ENCODE results near the gene LMO2.
"Not testable (repeated sequence)": the region's sequence is repeated elsewhere in the genome, so short reads cannot be mapped to it uniquely, and the experiment has no call there.

The LMO2 gene

DNA sequence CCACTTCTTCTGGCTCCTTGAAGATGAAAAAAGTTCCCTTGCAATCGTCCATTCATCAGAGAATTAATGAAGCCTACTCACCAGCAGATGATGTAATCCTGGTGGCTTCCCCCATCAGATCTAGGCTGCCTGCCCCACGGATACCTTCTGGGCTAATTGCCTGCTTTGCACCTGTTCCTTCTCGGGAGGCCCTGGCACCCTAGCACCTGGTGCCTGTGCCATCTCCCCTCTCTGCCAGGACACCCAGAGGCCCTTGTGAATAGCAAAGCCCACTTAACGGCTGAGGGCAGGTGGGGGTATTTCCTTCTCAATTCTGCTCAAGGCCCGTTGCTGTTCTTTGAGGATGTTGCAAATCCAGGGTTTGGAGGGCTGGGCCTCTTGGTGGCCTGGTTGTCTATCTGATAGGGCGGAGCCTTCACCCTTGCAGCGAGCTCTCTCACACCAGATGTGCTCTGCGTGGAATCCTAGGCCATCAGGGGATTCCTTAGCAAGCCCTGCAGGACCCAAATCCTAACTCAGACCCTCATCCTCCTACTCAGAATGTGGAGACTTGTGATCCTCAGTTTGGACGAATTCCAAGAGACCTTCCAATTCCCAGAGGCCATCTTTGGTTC lies at the start of gene LMO2:
Gene LMO2 (minus strand): TSS at position 363 of the 614 bp plus-strand sequence. CDS start 22,360 bp downstream, outside the sequence.
- DNase-seq (ENCODE audit: insufficient read length, low spot score) = no peak
- FAIRE-seq = no peak

DNA sequence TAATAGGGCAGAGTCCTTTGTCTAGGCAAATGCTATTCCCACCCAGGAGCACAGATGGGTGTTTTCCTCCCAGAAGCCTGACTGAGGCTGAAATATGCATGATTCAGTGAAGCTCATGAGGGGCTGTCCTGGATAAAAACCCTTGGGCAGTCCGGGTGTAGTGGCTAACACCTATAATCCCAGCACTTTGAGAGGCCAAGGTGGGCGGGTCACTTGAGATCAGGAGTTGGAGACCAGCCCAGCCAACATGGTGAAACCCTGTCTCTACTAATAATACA lies 48.6 kb upstream of the LMO2 start:
- no peak for DNase-seq (ENCODE audit: insufficient read length, low spot score)
- FAIRE-seq = no peak

DNA sequence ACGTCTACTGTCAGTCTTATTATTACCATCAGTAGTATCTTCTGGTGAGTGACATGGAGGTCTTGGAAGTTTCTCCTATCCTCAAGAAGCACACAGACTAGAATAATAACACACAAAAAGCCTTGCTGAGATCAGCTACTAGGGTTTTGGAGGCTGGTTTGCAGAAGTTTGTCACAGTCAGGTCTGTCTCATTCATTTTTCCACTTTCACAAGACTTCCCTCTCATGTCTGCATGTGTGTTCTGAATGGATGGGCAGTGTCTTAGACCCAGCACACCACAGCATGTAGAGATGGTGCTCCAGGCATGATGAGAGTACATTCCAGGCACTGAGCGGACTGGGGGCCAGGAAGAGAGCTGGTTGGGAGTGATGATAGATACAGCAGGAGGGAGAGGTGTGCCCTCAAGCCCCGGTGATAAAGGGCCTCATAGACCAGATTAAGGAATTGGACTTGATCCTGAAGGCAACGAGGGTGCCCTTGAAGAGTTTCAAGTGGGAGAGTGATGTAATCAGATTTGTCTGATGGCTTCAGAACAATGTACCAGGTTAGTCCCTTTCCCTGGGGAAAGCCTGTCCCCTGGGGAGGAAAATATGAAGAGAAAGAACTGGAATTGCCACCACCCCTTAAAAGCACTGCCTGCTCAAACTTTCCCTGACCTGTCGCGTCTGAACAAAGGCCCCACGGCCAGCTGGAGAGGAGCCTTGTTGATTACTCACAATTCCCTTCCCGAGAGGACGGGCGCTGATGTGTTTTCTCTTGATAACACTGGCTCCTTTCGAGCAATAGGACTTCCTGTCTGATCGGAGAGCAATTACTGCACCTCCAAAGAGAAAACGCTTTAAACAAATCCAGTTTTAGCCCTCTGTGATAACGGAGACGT lies 45.1 kb upstream of the LMO2 start:
- DNase-seq (ENCODE audit: insufficient read length, low spot score) (no peak), FAIRE-seq (no peak)

DNA sequence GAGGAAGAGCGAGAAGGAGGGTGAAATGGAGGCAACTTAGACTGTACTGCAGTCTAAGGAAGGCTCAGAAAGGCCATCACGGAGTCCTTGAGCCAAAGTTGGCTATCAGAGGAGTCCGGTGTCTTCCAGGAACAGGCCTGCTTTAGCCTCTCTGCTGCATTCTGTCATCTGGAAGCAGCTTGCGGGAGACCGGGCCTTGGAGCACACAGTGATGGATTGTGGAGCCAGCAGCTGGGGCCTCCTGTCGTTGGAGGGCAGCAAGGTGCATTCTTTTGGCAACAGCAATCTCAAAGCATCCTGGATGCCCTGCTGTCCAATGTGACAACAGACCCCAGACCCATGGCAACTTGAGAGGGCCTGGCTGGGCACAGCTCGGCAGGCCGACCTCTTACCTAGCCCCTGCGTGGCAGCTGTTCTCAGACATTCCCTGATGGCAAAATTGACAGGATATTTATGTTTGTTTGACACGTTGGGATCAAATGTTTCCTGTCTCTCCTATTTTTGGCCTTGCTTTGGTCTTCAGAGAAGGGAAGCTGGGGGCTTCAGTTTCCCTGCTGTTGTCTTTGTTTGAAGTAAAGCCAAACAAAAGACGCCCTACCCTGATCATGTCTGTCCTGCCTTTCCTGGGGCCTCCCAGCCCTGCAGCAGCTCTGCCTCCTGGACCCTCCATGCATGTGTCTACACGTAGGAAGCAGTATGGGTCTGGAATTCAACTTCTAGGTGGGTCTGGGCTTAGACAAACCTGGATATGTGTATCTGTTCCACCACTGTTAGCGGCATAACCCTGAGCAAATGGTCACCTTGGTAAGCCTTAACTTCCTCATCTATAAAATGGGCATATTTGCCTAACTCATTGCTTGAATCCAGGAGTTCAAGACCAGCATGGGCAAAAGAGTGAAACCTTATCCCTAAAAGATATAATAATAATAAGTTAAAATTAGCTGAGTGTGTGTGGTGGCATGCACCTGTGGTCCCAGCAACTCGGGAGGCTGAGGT lies 43.9 kb upstream of the LMO2 start:
- DNase-seq (ENCODE audit: insufficient read length, low spot score) (no peak), FAIRE-seq (no peak)

DNA sequence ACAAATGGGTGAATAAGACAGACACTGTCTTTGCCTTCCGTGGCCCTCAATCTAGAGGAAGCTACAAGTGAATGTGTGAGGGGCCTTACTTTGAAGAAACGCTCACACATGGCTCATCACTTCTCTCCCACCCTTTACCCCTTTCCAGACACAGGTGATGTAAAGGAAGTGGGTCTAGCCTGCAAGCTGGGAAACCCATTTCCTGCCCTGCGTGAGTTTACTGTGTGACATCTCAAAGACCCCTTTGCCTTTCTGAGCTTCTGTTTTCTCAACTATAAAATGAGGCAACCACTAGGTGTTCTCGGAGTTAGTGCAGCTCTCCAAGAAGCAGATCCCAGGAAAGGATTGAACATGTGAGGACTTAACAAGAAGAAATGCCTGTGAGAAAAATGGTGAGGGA lies 43.1 kb upstream of the LMO2 start:
- DNase-seq (ENCODE audit: insufficient read length, low spot score) = no peak
- FAIRE-seq = no peak

DNA sequence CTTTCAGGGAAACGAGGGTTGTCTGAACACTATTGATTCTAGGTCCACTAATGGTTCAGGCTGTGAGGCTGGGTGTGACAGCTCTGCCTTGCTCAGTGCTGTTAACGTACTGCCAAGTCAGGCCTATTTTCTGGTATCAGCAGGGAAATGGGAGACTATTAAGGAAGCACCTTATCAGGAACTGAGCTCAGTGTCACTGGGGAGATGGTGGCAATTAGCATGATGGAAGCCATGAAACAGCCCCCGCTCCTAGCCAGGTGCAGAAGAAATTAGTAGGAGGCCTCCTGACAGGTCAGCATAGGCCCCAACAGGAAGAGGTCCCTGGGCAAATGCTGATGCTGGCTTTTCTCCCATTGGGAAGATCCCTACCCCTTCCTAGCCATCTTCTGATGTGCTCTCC lies 42.6 kb upstream of the LMO2 start:
- no peak for DNase-seq (ENCODE audit: insufficient read length, low spot score)
- FAIRE-seq = no peak

DNA sequence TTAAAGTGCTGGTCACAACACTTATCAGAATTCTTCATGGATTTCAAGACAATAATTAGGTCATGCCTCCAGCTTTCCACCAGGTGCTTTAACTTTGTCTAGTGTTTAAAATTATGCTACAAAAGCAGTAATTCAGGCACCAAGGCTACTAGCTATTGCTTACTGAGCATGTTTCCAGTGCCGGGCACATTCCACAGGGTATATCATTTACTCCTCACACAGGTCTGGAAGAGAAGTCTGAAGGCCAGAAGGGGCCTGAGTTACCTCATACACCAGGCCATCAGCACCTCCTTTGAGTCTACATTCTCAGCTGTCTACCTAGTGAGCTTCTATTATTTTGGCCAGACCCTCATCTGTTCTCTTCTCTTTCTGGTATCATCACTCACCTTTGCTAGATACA lies 41.7 kb upstream of the LMO2 start:
- no peak for DNase-seq (ENCODE audit: insufficient read length, low spot score)
- no peak for FAIRE-seq

DNA sequence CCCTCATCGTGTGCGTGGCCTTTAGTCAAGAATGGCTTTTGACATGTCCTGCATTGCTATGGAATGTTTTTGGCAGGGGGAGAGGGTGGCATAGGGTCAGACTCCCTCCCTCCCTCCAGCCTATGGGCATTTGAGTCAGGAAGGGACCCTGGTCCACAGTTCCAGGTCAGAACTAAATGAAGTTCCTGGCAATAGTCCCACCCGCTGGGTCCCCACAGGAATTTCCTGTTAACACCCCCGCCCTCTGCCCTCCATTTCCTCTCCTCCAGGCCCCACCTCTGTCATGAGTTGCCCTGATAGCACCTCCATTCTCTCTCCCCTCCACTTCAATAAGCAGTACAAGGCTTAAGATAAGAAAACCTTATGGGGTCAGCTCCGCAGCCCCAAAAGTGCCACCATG lies 40.8 kb upstream of the LMO2 start:
- no peak for DNase-seq (ENCODE audit: insufficient read length, low spot score)
- FAIRE-seq = no peak

DNA sequence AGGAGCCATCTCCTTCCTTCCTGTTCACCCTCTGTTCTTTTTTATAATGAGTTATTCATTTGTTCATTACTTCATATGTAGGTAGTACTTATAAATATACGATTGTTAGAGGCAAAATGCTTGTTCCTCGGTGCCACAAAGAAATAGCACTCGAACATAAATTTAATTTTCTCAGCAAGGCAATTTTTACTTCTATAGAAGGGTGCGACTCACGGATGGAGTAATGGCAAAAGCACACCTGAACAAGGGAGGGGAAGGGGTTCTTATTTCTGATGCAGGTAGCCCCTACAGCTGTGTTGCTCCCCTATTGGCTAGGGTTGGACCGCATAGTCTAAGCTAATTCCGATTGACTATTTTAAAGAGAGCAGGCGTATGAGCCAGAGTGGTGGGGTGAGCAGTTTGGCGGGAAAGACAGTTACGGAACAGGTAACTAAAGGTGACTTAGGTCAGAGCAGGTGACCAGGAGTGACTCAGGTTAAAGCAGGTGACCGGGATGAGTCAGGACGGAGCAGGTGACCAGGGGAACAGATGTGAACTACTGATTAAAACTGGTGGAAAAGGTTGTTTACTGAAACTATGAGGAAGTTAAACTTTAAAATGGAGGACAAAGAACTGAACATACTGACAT lies 40.0 kb upstream of the LMO2 start:
- DNase-seq (ENCODE audit: insufficient read length, low spot score); FAIRE-seq: not testable (repeated sequence)

DNA sequence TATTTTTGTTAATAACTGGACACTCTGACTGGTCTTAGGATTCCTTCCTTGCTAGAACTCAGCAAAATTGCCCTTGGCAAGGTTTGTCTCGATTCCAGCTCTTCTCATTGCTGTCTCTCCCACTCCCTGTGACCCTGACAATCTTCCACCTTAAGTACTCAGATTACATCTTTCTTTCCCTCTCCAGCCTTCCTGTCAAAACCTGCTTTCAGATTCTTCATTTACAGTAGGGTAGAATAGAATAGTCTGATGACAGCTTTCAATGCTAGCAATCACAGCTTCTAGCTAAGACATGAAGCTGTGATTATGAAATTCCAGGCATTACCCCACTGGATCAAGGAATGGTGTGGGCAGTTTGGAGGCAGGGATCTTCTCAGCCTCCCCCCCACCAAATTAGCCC lies 39.2 kb upstream of the LMO2 start:
- DNase-seq (ENCODE audit: insufficient read length, low spot score) (no peak), FAIRE-seq (no peak)

DNA sequence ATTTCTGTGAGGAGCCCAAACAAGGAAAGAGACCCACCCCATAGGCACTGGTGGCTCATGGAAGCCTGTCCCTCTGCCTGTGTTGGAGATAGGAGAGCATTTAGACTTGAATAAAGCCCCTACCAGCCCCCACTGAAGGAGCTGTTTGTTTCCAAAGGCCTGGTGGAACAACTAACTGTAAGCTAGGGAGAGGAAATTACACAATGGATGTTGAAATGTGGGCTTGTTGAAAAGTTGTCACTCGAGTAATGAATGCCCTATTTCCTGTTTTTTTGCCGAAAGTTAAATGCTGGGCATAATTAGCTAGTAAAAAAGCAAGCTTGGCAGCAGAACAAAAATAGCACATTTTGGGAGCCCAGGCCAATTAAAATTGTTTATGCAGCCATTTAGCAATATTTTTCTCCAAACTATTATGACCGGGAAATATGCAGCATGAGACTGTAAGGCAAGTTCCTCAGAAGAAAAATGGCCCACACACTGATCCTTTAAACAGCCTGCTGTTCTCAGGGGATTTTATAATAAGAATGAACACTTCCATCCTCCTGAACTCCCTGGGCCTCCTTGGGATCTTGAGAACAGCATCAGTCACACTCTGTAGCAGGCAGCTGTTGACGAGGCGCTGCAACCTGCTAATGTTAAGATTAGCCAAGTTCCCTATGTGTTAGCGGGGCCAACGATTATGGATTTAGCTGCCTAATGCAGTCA lies 38.6 kb upstream of the LMO2 start:
- FAIRE-seq (no peak), DNase-seq (ENCODE audit: insufficient read length, low spot score) (no peak)

DNA sequence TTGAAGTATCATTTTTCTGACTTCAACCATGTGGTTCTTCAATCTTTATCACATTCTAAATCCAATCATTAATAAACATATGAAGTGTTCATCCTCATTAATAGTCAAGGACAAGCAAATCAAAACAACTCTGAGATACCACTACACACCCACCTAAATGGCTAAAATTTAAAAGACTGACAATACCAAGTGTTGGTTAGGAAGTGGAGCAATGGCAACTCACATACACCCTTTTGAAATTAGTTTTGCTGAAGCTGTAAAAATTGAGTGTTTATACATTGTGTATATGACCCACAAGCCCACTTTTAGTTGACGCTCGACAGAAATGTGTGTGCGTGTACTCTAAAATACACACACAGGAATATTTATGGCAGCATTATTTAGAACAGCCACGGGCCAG lies 36.7 kb upstream of the LMO2 start:
- no peak for DNase-seq (ENCODE audit: insufficient read length, low spot score)
- no peak for FAIRE-seq

DNA sequence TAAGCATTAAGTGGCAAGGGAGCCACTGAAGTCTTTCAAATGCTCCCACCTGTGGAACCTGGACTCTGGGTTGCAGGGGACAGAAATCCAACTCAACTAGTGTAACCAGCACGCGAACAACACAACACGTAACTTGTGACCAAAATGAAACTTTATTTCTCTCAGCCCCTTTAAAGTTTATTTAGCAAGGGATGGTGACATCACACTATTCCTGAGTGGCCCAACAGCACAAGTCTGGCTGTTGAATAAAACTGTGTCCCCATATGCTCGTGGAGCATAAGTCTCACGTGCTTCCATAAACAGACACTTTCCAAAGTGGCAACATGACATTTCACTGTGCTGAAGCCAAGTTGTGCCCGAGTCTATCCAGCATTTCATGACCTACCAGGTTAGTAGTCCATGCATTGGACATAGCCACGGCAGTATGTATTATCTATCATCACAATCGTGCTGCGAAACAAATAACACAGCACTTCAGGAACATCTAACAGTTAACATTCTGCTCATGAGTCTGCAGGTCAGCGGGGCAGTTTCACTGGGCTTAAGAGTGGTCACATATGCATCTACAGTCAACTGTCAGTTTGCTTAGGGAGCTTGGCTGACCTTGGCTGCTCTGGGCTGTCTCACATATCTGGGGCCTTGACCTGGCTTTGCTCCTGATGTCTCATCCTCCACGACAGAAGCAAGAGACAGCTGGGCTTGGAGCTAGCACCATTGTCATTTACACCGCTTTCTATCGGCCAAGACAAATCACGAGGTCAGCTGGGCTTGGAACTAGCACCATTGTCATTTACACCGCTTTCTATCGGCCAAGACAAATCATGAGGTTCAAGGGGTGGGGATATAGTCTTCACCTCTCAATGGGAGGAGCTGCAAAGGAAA lies 35.0 kb upstream of the LMO2 start:
- FAIRE-seq (no peak), DNase-seq (ENCODE audit: insufficient read length, low spot score) (no peak)

DNA sequence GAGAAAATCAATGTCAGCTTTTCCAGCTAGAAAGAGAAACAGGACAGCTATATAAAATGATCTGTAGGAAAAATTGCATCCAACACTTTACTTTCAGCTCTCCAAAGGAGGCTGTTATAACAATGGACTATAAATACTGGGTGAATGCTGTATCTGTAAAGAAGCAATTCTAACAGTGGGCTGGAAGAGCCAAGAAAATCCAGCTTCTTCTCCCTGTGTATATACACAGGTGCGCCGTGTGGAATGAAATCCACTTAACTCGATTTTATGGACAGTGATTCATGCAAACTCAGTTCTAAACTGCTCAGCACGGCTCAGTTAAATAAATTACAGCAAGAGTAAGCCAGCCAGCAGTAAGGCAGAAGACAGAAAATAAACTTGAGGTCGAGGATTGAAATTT lies 32.5 kb upstream of the LMO2 start:
- FAIRE-seq (no peak), DNase-seq (ENCODE audit: insufficient read length, low spot score) (no peak)

DNA sequence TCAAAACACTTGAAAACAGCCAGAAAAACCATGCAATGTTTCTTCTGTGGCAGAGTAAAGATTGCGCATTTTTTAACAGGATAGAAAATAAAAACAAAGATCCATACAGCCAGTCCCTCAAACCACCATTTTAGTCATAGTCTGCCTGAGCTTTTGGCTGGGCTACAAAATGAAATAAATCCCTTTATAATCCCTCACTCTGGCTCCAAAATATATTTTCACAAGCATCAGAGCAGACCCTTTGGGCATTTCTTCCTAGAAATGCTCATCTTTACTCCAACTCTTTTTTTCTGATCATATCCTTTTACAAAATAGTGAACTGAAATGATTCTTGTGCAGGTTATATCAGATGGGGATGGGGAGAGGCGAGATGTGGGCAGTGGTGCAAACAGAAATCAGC lies 31.8 kb upstream of the LMO2 start:
- FAIRE-seq = no peak
- no peak for DNase-seq (ENCODE audit: insufficient read length, low spot score)

DNA sequence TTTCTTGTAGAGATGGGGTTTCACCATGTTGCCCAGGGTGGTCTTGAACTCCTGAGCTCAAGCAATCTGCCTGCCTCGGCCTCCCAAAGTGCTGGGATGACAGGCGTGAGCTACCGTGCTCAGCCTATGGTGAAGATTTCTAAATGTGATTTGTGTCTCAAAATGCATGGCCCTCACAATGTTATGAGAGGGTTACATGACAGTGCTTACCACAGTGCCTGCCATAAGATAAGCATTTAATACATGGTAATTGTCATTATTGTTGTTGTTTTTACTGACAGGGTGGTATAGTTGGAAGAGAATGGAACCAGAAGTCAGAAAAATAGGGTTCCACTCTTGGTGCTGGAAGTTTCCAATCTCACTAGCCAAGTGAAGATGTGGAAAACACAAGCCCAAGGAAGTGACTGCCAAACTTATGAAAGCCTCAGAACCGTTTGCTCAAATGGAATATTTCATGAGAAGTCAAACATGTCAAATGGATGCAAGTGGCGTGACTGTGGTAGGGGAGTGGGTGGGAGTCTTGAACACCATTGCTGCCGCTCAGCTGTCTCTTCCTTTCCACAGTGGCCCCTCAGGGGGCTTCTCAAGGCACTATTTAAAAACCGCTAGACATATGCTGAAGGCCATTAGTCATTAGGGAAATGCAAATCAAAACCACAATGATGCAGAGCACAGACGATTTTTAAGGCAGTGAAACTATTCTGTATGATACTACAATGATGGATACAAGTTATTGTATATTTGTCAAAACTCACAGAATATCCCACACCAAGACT lies 29.1 kb upstream of the LMO2 start:
- FAIRE-seq (peak; percentile 93), DNase-seq (ENCODE audit: insufficient read length, low spot score) (no peak)

DNA sequence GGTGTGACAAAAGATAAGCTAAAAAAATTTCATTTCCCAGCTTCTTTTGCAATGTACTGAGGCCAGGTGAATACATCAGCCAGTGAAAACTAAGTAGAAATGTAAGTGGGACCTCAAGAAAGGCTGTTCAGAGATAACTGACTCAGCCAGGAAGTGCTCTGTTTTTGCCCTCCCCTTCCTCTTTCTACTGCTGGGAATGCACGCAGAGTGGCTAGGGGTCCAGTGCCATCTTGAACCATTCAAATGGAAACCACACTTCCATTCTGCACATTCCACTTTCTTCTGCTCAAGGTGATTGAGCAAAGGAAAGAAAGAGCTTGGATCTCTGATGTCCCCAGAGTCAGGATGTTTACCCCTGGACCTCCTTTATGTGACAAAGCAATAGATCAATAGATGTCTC lies 27.8 kb upstream of the LMO2 start:
- FAIRE-seq (no peak), DNase-seq (ENCODE audit: insufficient read length, low spot score) (no peak)

DNA sequence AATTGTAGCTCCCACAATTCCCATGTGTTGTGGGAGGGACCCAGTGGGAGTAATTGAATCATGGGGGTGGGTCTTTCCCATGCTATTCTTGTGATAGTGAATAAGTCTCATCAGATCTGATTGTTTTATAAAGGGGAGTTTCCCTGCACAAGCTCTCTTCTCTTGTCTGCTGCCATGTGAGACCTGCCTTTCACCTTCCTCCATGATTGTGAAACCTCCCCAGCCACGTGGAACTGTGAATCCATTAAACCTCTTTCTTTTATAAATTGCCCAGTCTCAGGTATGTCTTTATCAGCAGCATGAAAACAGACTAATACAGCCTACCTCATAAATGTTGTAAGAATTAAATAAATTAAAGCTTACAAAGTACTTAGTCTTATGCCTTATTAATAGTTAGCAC lies 25.5 kb upstream of the LMO2 start:
- not testable (repeated sequence) for DNase-seq (ENCODE audit: insufficient read length, low spot score); FAIRE-seq

DNA sequence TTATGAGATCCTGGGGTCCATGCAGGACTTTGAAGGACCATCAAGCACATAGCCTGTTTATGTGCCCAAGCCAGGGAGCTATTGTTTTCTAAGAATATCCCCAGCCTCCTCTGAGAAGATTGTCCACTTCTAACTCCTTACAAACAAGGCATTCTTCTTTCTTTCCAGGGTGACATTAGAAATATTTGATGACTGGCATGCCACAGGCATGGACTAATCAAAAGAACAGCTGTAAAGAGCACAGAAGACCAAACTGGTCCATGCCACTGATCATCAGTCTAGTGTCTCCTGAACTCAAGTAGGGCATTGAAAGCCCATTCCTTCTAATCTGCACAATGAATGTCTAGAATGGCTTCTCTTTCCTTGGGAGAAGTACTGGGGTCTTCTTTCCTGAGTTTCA lies 24.9 kb upstream of the LMO2 start:
- FAIRE-seq (no peak), DNase-seq (ENCODE audit: insufficient read length, low spot score) (no peak)
